MCF 10A (cell line): ENCODE data around the gene HNRNPL. TPM values are rescaled to one million over a fixed set of nuclear protein-coding genes. Genes with fewer than 3 reads are reported as not detected.

ENCODE experiments used
- BruUV-seq: library from RNA; stranded (reverse); fragments of 400-500 nt; replicated peaks from 2 replicates; lab custom pipeline; 2021; lab: Mats Ljungman, UMichigan
- CTCF ChIA-PET: fragments of 300-600 bp; sonication (Branson Sonifier 250); formaldehyde crosslinking; extraction: SDS; loops from one replicate; lab custom pipeline; 2021; ENCODE audit warnings: antibody characterized with exemption, inconsistent platforms; lab: Yijun Ruan, JAX
- POLR2A ChIA-PET: fragments of 300-600, 350-650 bp; sonication (Branson Sonifier 250); formaldehyde crosslinking; extraction: SDS; loops from one replicate; lab custom pipeline; 2020; ENCODE audit warnings: antibody characterized with exemption, inconsistent platforms; lab: Yijun Ruan, JAX
- DNase-seq: peaks from one replicate; pipeline ENCODE4 v3.0.0-alpha.2; 2018; ENCODE audit not compliant: unreplicated experiment
- H3K27ac Mint-ChIP-seq: one replicate; pipeline ENCODE4 v1.8.0; 2022; ENCODE audit warnings: mild to moderate bottlenecking, low read depth, mixed read lengths; ENCODE audit not compliant: unreplicated experiment
- H3K27me3 Mint-ChIP-seq: one replicate; pipeline ENCODE4 v1.8.0; 2022; ENCODE audit warnings: mixed read lengths; ENCODE audit not compliant: insufficient read depth, unreplicated experiment
- H3K36me3 Mint-ChIP-seq: one replicate; pipeline ENCODE4 v1.8.0; 2022; ENCODE audit warnings: mild to moderate bottlenecking, moderate library complexity, mixed read lengths; ENCODE audit not compliant: insufficient read depth, unreplicated experiment
- H3K4me1 Mint-ChIP-seq: one replicate; pipeline ENCODE4 v1.8.0; 2022; ENCODE audit warnings: mixed read lengths; ENCODE audit not compliant: insufficient read depth, unreplicated experiment
- H3K4me3 Mint-ChIP-seq: one replicate; pipeline ENCODE4 v1.8.0; 2022; ENCODE audit warnings: mild to moderate bottlenecking, moderate library complexity, mixed read lengths; ENCODE audit not compliant: unreplicated experiment
- H3K9me3 Mint-ChIP-seq: one replicate; pipeline ENCODE4 v1.8.0; 2022; ENCODE audit warnings: mixed read lengths; ENCODE audit not compliant: unreplicated experiment
- CTCF ChIP-seq: fragments of 200-600 bp; IDR thresholded peaks from one replicate; pipeline ENCODE4 v1.8.0; 2022; ENCODE audit warnings: antibody characterized with exemption, mild to moderate bottlenecking; ENCODE audit not compliant: unreplicated experiment
- intact Hi-C: fragments of 100-400 bp; cut with micrococcal nuclease; formaldehyde crosslinking; loops from 2 replicates; pipeline ENCODE4 v1.14.1; 2022
- total RNA-seq: library from RNA; stranded (reverse); gene quantifications from 2 replicates; pipeline ENCODE4 v1.2.3, GENCODE V29; 2022

Gene HNRNPL
- total RNA-seq, 1 experiment from 2014 or later: 421 TPM

GRCh38 chr19:38852231-38853044 lies 2.7 kb upstream of the HNRNPL start:
- Mint-ChIP-seq H3K4me1 (peaks cover 18% of the 10 kb centered on the region), H3K36me3 (peaks cover 24% of the 10 kb centered on the region), H3K27me3 (no peaks in the 10 kb centered on the region), H3K4me3 (peak overlapping the region; percentile 97), H3K27ac (peak overlapping the region; percentile 99), H3K9me3 (no peaks in the 10 kb centered on the region)
- no peak for TF ChIP-seq CTCF
- peak; percentile 58 for DNase-seq
- ChIA-PET POLR2A (interaction anchor here (0.6 to 4.1 kb wide), 28 partner anchors 9 to 593 kb away, joined by 3 to 40 read pairs (median 4); partner anchors contain the start of genes ACTN4, C19orf33, ECH1 and MRPS12), CTCF (interaction anchor here (0.9 to 3.0 kb wide), 5 partner anchors 35 to 309 kb away, joined by 3 to 11 read pairs (median 5); partner anchors contain the start of genes MRPS12 and SARS2)
- intact Hi-C loops: loop anchor here (1.0 to 5.0 kb wide), 2 partner anchors 35 to 200 kb away; no protein-coding TSS in a partner anchor
- BruUV-seq: TSS peak; percentile 26

DNA sequence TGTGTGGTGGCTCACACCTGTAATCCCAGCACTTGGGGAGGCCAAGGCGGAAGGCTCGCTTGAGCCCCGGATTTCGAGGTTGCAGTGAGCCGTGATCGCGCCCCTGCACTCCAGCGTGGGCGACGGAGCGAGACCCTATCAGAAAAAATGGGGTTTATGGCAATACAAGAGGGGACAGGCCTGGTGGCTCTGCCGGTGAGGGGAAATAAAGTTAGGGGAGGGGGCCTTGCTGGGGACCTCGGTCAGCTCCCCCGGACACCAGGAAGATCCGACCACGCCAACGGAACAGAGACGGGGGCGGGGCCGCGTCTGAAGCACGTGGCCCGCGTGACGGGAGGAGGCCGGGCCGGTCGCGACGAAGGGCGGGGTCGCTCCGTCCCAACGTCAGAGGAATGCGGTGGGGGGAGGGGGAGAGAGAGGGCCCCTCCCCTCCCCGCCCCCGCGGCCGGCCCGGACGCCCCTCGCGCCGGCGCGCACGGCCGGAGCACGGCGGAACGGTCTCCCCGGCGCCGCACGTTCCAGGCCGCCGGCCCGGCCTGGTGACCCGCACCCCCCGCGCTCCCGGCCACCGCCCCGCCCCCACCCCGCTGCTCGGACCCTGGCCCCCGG lies 1.9 kb upstream of the HNRNPL start:
- intact Hi-C loops: loop anchor here (1.0 to 5.0 kb wide), 3 partner anchors 36 to 199 kb away; partner anchors contain the start of genes MRPS12 and SARS2
- no peak for TF ChIP-seq CTCF
- no peaks in the 10 kb centered on the region for H3K27me3 Mint-ChIP-seq
- peak; percentile 94 for DNase-seq
- H3K4me1 Mint-ChIP-seq: peaks cover 18% of the 10 kb centered on the region
- H3K4me3 Mint-ChIP-seq: peak overlapping the region; percentile 97
- peaks cover 31% of the 10 kb centered on the region for H3K36me3 Mint-ChIP-seq
- peak overlapping the region; percentile 99 for H3K27ac Mint-ChIP-seq
- CTCF ChIA-PET: interaction anchor here (0.6 to 3.0 kb wide), 4 partner anchors 36 to 308 kb away, joined by 3 to 11 read pairs (median 4); partner anchors contain the start of genes MRPS12 and SARS2
- BruUV-seq: no TSS peak
- no peaks in the 10 kb centered on the region for H3K9me3 Mint-ChIP-seq
- POLR2A ChIA-PET: interaction anchor here (0.6 to 4.1 kb wide), 25 partner anchors 9 to 593 kb away, joined by 3 to 40 read pairs (median 4); partner anchors contain the start of genes ACTN4, C19orf33, ECH1 and MRPS12

- TF ChIP-seq CTCF: no peak
- intact Hi-C loops: loop anchor here (1.0 to 5.0 kb wide), 3 partner anchors 48 to 199 kb away; partner anchors contain the start of genes MRPS12, NFKBIB, SARS2 and SIRT2
- Mint-ChIP-seq H3K27ac (peak overlapping the region; percentile 99), H3K36me3 (peaks cover 38% of the 10 kb centered on the region), H3K9me3 (no peaks in the 10 kb centered on the region), H3K27me3 (no peaks in the 10 kb centered on the region), H3K4me1 (peaks cover 18% of the 10 kb centered on the region), H3K4me3 (peak overlapping the region; percentile 97)
- CTCF ChIA-PET: interaction anchor here (0.6 to 3.0 kb wide), 5 partner anchors 36 to 545 kb away, joined by 3 to 11 read pairs (median 4); partner anchors contain the start of genes MRPS12 and SARS2
- no peak for DNase-seq
- POLR2A ChIA-PET: interaction anchor here (0.6 to 4.1 kb wide), 24 partner anchors 10 to 547 kb away, joined by 3 to 40 read pairs (median 4); partner anchors contain the start of genes ACTN4, C19orf33, ECH1 and EIF3K
- BruUV-seq: TSS peak; percentile 87
Observed at GRCh38 chr19:38850976-38851621, 1.3 kb upstream of the HNRNPL start.
